Fibroblast of mammary gland (primary cell): ENCODE measurements around the gene NXF3.

ENCODE experiments used
- DNase-seq: peaks from one replicate; pipeline ENCODE4 v3.0.0-alpha.2; 2010; ENCODE audit warnings: low read depth
- H3K4me3 ChIP-seq: 2 replicates; pipeline ENCODE4 v1.5.1; 2011; ENCODE audit warnings: low read depth, mild to moderate bottlenecking, low read length, moderate library complexity; ENCODE audit not compliant: control insufficient read depth
- TF ChIP-seq, protein P1 (sequence below): conservative IDR thresholded peaks from 2 replicates; pipeline ENCODE4 v1.5.1; 2011; ENCODE audit warnings: low read depth, low read length, inconsistent platforms; ENCODE audit not compliant: control insufficient read depth, insufficient read depth

The NXF3 gene

DNA sequence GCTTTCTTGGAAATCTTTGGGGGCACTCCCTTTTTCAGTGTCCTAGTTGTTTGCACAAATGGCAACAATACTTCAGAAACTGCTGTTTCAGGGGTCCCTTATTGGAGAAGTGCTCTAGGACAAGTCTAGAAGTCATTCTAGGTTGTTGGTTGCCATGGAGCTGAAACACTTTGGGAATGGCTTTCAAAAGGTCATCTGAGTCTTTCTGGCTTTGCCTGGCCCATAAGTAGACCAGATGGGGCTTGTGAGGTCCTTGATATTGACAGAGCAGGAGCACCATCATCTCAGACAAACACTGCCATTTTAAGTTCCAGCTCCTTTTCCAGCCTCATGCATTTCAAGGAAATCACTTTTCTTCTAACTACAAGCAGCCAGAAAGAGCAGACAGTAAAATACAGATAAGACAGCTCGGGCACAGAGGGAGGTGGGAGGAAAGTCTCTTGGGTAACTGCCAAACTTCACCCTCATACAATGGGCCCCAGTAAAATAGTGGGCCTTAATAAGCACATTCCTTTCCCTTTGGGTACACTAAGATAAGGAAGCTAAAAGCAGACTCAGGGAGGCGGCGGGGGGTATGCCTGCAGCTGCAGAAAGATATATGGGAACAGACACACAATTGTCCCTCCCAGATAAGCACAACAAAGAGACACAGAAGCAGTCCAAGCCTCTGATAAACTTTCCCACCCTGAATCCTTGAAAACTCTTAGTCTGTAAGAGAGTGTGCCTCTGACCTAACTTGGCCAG lies 8.5 kb upstream of the NXF3 start:
- TF ChIP-seq, protein P1, sequence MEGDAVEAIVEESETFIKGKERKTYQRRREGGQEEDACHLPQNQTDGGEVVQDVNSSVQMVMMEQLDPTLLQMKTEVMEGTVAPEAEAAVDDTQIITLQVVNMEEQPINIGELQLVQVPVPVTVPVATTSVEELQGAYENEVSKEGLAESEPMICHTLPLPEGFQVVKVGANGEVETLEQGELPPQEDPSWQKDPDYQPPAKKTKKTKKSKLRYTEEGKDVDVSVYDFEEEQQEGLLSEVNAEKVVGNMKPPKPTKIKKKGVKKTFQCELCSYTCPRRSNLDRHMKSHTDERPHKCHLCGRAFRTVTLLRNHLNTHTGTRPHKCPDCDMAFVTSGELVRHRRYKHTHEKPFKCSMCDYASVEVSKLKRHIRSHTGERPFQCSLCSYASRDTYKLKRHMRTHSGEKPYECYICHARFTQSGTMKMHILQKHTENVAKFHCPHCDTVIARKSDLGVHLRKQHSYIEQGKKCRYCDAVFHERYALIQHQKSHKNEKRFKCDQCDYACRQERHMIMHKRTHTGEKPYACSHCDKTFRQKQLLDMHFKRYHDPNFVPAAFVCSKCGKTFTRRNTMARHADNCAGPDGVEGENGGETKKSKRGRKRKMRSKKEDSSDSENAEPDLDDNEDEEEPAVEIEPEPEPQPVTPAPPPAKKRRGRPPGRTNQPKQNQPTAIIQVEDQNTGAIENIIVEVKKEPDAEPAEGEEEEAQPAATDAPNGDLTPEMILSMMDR = no peak
- no peak for DNase-seq
- H3K4me3 ChIP-seq = no peak overlapping the region

DNA sequence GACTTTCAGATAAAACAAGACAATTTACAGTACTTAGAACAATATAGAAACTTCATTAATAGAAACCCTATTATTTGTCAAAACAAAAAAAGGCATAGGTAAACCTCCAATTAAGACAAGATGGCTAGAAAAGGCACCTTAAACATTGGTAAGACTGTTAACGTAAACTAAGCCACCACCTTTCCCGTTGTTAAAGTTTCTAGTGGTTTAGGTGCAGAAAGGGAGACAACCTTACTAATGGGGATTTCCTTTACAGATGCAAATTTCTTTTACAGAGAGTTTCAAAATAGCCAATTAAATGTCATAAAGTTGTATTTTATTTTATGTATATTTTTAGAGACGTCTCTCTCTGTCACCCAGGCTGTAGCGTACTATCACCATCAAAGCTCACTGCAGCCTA lies 7.5 kb upstream of the NXF3 start:
- H3K4me3 ChIP-seq = no peak overlapping the region
- TF ChIP-seq, protein P1 = no peak
- no peak for DNase-seq

DNA sequence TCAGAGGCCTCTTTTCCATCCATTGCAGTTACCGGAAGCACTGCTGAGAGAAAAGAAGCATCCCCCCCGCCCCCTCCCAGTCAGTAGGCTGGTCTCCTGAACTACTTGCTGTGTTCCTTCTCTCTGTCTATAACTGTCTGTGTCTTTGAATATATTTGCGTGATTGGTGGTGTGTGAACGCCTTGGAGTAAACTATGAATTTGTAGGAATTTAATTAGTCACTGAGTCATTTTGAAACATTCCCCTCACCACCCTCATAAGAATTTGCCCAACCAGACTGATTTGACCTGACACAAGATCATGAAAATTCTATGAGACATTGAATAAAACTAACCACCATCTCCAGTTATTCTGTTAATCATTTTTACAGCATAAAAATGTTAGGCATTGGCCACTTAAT lies 6.7 kb upstream of the NXF3 start:
- no peak for DNase-seq
- no peak overlapping the region for H3K4me3 ChIP-seq
- TF ChIP-seq, protein P1 = no peak

DNA sequence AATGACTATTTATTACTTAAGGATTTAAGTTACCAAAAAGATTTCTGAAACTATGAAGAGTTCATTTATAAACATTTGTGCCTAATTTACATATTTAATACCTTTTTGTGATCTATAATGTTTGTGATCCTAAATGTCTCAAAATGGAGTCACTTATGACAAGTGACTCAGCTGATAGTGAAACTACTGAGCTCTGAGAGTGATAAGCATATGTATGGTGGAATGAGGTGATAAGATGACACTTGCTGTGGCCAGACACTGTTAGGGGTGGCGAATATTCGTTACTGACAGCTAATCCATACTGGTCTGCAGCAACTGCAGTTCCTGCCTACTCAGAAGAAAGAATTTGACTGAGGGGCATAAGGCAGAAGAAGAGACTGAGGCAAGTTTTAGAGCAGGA lies 5.5 kb upstream of the NXF3 start:
- no peak overlapping the region for H3K4me3 ChIP-seq
- TF ChIP-seq, protein P1 = no peak
- DNase-seq = no peak

DNA sequence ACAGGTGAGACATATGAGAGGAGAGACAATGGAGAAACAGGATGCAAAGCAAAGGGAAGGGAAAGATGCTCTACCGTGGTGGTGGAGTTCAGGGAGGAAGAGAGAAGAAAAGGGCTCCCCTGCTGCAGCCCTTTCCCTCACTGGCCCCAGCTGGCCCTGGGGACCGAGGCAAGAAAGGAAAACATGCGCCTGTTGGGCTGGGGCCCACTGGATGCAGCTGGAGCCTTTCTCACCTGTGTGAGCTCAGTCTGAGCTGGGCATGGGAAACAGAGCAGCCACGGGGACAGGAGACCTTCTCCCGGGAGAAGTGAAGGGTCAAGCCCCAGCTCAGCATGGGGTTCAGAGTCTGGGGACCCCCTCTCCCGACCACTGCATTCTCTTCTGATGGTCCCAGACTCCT lies 11.9 kb downstream of the NXF3 start:
- no peak for DNase-seq
- TF ChIP-seq, protein P1 = no peak
- no peak overlapping the region for H3K4me3 ChIP-seq

DNA sequence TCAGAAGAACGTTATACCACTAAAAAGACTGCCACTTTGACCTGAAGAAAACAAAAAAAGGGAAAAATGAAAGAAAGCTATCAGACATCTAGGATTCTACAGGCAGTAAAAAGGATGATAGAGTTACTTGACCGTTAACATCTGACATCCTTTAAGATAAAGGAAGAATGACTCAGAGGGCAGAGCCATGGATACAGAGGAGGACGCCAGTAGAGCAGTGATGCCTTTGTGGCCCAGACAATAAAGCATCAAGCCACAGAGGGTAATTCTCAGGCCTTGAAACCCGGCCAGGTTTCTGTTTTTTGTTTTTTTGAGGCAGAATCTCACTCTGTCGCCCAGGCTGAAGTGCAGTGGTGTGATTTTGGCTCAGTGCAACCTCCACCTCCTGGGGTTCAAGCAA lies 19.5 kb downstream of the NXF3 start:
- TF ChIP-seq, protein P1 = no peak
- no peak overlapping the region for H3K4me3 ChIP-seq
- no peak for DNase-seq
